GM11168 (cell line): ENCODE measurements around the gene ZNF467.

ENCODE experiments used
- in situ Hi-C: fragments of 300-500 bp; cut with MboI; formaldehyde crosslinking; loops from one replicate; pipeline ENCODE4 v1.12.0; 2022; ENCODE audit warnings: low sequenced_read_pairs; ENCODE audit not compliant: unreplicated experiment

The ZNF467 gene

GRCh38 chr7:149789101-149789500 is 15.7 kb upstream of the ZNF467 start:
- in situ Hi-C loops, result no loop called here

GRCh38 chr7:149788300-149788851 is 15.0 kb upstream of the ZNF467 start:
- in situ Hi-C loops, result no loop called here

- in situ Hi-C loops, result no loop called here
Observed at GRCh38 chr7:149787428-149788299, 14.3 kb upstream of the ZNF467 start.

GRCh38 chr7:149785983-149786382 is 12.6 kb upstream of the ZNF467 start:
- in situ Hi-C loops, result no loop called here

- in situ Hi-C loops, result no loop called here
Observed at GRCh38 chr7:149785402-149785801, 12.0 kb upstream of the ZNF467 start.

GRCh38 chr7:149784251-149784608 is 10.8 kb upstream of the ZNF467 start:
- in situ Hi-C loops, result no loop called here

- in situ Hi-C loops, result no loop called here
Observed at GRCh38 chr7:149783386-149784250, 10.2 kb upstream of the ZNF467 start.

GRCh38 chr7:149782682-149783345 is 9.4 kb upstream of the ZNF467 start:
- in situ Hi-C loops, result no loop called here

GRCh38 chr7:149781921-149782320 is 8.5 kb upstream of the ZNF467 start:
- in situ Hi-C loops, result no loop called here

- in situ Hi-C loops, result no loop called here
Observed at GRCh38 chr7:149780636-149781419, 7.4 kb upstream of the ZNF467 start.

GRCh38 chr7:149780056-149780455 is 6.7 kb upstream of the ZNF467 start:
- in situ Hi-C loops, result no loop called here

GRCh38 chr7:149779502-149779805 is 6.1 kb upstream of the ZNF467 start:
- in situ Hi-C loops, result no loop called here

- in situ Hi-C loops, result no loop called here
Observed at GRCh38 chr7:149778696-149779501, 5.5 kb upstream of the ZNF467 start.

- in situ Hi-C loops, result no loop called here
Observed at GRCh38 chr7:149778327-149778637, 4.9 kb upstream of the ZNF467 start.

- in situ Hi-C loops, result no loop called here
Observed at GRCh38 chr7:149777551-149778326, 4.4 kb upstream of the ZNF467 start.

GRCh38 chr7:149776848-149777407 is 3.5 kb upstream of the ZNF467 start:
- in situ Hi-C loops, result no loop called here

GRCh38 chr7:149776289-149776688 is 2.9 kb upstream of the ZNF467 start:
- in situ Hi-C loops, result no loop called here

GRCh38 chr7:149775176-149775556 is 1.8 kb upstream of the ZNF467 start:
- in situ Hi-C loops, result no loop called here
